Breast epithelium (tissue), 4 donors: ENCODE results near the gene ELP5. TPM values are rescaled to one million over a fixed set of nuclear protein-coding genes. Genes with fewer than 3 reads are reported as not detected.
A peak's percentile ranks its signal among the peaks of the same experiment; 100 is the strongest.

ENCODE experiments used
- DNase-seq, 2 donors: peaks; one replicate each; pipeline ENCODE4 v3.0.0-alpha.2; 2019; ENCODE audit warnings: low spot score in 2 of 2
- H3K27ac ChIP-seq, 2 donors: fragments of 200-600 bp; sonication (generic) in 1 of 2; one replicate each; pipeline ENCODE4 v1.5.1; 2016 to 2019; ENCODE audit warnings: mild to moderate bottlenecking in 1 of 2
- H3K27me3 ChIP-seq, 2 donors: fragments of 200-600 bp; sonication (generic) in 1 of 2; one replicate each; pipeline versions ENCODE4 v1.5.1 to v1.6.0; 2017 to 2019; ENCODE audit warnings: control low read depth in 1 of 2, mild to moderate bottlenecking in 1 of 2
- H3K36me3 ChIP-seq: fragments of 200-600 bp; one replicate; pipeline ENCODE4 v1.5.1; 2019
- H3K4me1 ChIP-seq, 2 donors: fragments of 200-600 bp; sonication (generic); one replicate each; pipeline ENCODE4 v1.5.1; 2016 to 2019; ENCODE audit warnings: control low read depth in 1 of 2
- H3K4me3 ChIP-seq, 3 donors: fragments of 200-600 bp; sonication (generic); 1 replicate in 2 of 3; 2 replicates in 1 of 3; pipeline ENCODE4 v1.5.1; 2016 to 2019; ENCODE audit warnings: mild to moderate bottlenecking in 3 of 3, moderate library complexity in 2 of 3
- H3K9me3 ChIP-seq, 2 donors: fragments of 200-600 bp; sonication (generic) in 1 of 2; one replicate each; pipeline ENCODE4 v1.5.1; 2016 to 2019; ENCODE audit warnings: control low read depth in 1 of 2
- CTCF ChIP-seq, 3 donors: fragments of 450-650 bp; IDR thresholded peaks; one replicate each; pipeline ENCODE4 v1.5.1; 2016 to 2017; ENCODE audit warnings: antibody characterized with exemption in 3 of 3, mild to moderate bottlenecking in 3 of 3, moderate library complexity in 3 of 3
- POLR2A ChIP-seq: fragments of 450-650 bp; IDR thresholded peaks from one replicate; pipeline ENCODE4 v1.6.1; 2016; ENCODE audit warnings: antibody characterized with exemption, mild to moderate bottlenecking, moderate library complexity
- POLR2AphosphoS5 ChIP-seq, 3 donors: sonication (generic); formaldehyde crosslinking; IDR thresholded peaks; one replicate each; pipeline ENCODE4 v1.6.1; 2017; ENCODE audit warnings: antibody characterized with exemption in 3 of 3
- intact Hi-C: fragments of 100-400 bp; cut with DNase I; formaldehyde crosslinking; loops from one replicate; pipeline ENCODE4 v1.15.1; 2023; ENCODE audit warnings: low total_unique reads
- total RNA-seq, 3 donors: library from RNA; depleted of rRNA; stranded (reverse); fragments of >200 nt; gene quantifications; one replicate each; pipeline ENCODE4 v1.1.0, GENCODE V29; 2016

The ELP5 gene
- total RNA-seq, 3 donors from 2014 or later = 26.9 to 36.7 (median 30.6) TPM

DNA sequence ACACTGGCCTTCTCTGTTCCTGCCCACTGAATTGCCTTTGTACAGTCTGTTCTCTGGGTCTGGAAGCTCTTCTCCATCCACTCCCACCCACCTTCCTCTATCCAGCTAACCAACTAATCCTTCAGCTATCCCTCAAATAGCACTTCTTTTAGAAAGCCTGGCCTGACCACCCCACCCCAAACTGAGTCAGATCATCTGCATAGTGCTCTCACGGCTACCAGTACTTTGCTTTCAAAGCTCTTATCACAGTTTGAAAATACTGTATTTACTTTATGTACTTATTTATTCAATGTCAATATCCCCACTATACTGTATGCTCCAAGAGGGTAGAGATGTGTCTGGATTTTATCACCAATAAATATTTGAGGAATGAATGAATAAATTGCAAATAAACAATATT is 14.8 kb downstream of the ELP5 start:
- no peak for DNase-seq
- intact Hi-C loops = no loop called here
- H3K9me3 ChIP-seq = no peaks in the 10 kb centered on the region
- peaks cover 3 to 12% of the 10 kb centered on the region in 2 donors for H3K27me3 ChIP-seq
- H3K27ac ChIP-seq = no peak overlapping the region
- H3K4me1 ChIP-seq = no peaks in the 10 kb centered on the region
- no peak for TF ChIP-seq POLR2AphosphoS5 (IDR thresholded peaks at IDR 0.05)
- no peak for TF ChIP-seq POLR2A
- TF ChIP-seq CTCF (IDR thresholded peaks at IDR 0.05) = no peak
- H3K4me3 ChIP-seq = no peak overlapping the region
- no peaks in the 10 kb centered on the region for H3K36me3 ChIP-seq

DNA sequence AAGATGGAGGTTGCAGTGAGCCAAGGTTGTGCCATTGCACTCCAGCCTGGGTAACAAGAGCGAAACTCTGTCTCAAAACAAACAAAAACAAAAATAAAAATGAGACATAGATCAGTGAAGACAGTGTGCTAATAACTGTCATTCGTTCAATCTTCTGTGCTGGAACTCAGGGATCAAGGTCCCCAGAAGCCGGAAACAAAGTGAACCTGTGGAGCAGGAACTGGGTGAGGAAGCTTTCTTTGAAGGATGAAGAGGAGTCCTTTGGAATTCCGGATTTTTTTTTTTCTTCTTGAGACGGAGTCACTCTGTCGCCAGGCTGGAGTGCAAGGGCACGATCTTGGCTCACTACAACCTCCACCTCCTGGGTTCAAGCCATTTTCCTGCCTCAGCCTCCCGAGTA is 27.4 kb downstream of the ELP5 start:
- no peaks in the 10 kb centered on the region for H3K36me3 ChIP-seq
- no peak overlapping the region for H3K27ac ChIP-seq
- no peaks in the 10 kb centered on the region for H3K9me3 ChIP-seq
- peaks cover 5 to 11% of the 10 kb centered on the region in 2 donors for H3K4me1 ChIP-seq
- TF ChIP-seq POLR2A = no peak
- TF ChIP-seq CTCF (IDR thresholded peaks at IDR 0.05) = no peak
- TF ChIP-seq POLR2AphosphoS5 (IDR thresholded peaks at IDR 0.05) = no peak
- DNase-seq = no peak
- H3K4me3 ChIP-seq = no peak overlapping the region
- intact Hi-C loops = no loop called here
- no peaks in the 10 kb centered on the region for H3K27me3 ChIP-seq

DNA sequence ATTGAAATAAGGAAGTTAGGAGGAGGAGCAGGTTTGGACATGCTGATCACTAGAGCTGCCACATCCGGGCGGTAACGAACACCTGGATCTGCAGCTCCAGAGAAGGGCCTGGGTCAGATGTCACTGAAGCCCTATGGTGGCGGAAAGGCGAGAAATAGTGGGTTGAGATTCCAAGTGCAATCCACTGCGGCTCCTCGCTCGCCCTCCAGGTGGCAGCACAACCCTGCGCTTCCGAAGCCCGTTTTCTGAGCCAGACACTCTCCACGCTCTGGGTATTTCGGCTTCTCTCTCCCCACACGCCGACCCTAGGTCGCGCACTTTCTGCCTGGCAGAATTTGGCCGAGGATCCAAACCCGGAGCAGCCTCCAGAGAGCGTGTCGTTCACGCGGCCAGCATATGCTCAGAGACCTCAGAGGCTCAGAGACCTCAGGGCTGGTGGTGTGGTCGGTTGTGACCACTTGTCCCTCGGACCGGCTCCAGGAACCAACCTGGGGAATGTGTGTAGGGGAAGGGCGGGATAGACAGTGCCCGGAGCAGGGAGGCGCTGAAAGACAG is 28.6 kb downstream of the ELP5 start:
- DNase-seq = peak; percentile 73 to 82
- intact Hi-C loops = loop anchor here (2.0 kb wide), 2 partner anchors 14 to 78 kb away; partner anchors contain the start of gene YBX2
- H3K9me3 ChIP-seq = no peaks in the 10 kb centered on the region
- H3K27ac ChIP-seq = peak overlapping the region; percentile 80 to 88
- H3K27me3 ChIP-seq = no peaks in the 10 kb centered on the region
- peaks cover 5 to 11% of the 10 kb centered on the region in 2 donors for H3K4me1 ChIP-seq
- TF ChIP-seq CTCF (IDR thresholded peaks at IDR 0.05) = peak; percentile 94 to 97 (median 97)
- peak in 2 of 3 donors; percentile 14 to 42 for TF ChIP-seq POLR2AphosphoS5 (IDR thresholded peaks at IDR 0.05)
- no peak for TF ChIP-seq POLR2A
- H3K36me3 ChIP-seq = no peaks in the 10 kb centered on the region
- H3K4me3 ChIP-seq = peak overlapping the region; percentile 42 to 67 (median 52)

- H3K36me3 ChIP-seq = no peaks in the 10 kb centered on the region
- H3K9me3 ChIP-seq = no peaks in the 10 kb centered on the region
- H3K4me3 ChIP-seq = peak within 1 kb of the TSS; percentile 42 to 67 (median 52)
- peak; percentile 91 to 93 for DNase-seq
- H3K27me3 ChIP-seq = no peaks in the 10 kb centered on the region
- peaks cover 5 to 11% of the 10 kb centered on the region in 2 donors for H3K4me1 ChIP-seq
- intact Hi-C loops = loop anchor here (2.0 kb wide), 2 partner anchors 13 to 79 kb away; partner anchors contain the start of gene YBX2
- no peak for TF ChIP-seq CTCF (IDR thresholded peaks at IDR 0.05)
- no peak for TF ChIP-seq POLR2A
- TF ChIP-seq POLR2AphosphoS5 (IDR thresholded peaks at IDR 0.05) = no peak
- H3K27ac ChIP-seq = peak within 1 kb of the TSS; percentile 80 to 88
Measured at GRCh38 chr17:7281074-7281952, 29.3 kb downstream of the ELP5 start, which contains the start of gene SLC2A4. SLC2A4 (plus strand) TSS chr17:7281718; CDS start chr17:7281935, 217 bp downstream.
